Suprapubic skin (tissue), 4 donors: ENCODE results near the gene LYRM4.

Experiments
- EP300 ChIP-seq: sonication (generic); formaldehyde crosslinking; IDR thresholded peaks from one replicate; pipeline ENCODE4 v1.6.1; 2017; ENCODE audit warnings: antibody characterized with exemption
- POLR2AphosphoS5 ChIP-seq, 3 donors: sonication (generic); formaldehyde crosslinking; IDR thresholded peaks; one replicate each; pipeline ENCODE4 v1.6.1; 2017; ENCODE audit warnings: antibody characterized with exemption in 3 of 3
- TF ChIP-seq, protein P1 (sequence below), 2 donors: fragments of 200-600 bp in 1 of 2; fragments of 450-650 bp in 1 of 2; sonication (generic) in 1 of 2; IDR thresholded peaks; one replicate each; pipeline ENCODE4 v1.5.1; 2016 to 2019; ENCODE audit warnings: antibody characterized with exemption in 2 of 2, mild to moderate bottlenecking in 1 of 2, moderate library complexity in 1 of 2

DNA sequence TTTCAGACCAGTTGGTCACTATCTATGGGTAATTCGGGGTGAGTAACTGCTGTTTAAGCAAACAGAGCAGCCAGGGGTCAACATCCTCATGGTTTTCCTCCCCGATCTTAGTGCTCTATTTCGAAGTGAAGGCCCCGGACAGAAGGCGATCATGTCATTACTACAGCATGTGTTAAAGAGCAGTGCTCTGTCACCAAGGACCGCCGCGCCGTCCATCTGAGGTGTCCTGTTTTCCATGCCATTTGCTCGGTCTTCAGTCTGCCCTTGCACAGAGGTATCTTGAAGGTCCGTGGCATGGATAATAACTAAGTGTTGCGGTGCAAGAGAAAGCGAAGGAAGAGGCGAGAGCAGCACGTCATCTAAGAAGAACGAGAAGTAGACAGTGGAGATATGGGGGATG lies 150.5 kb downstream of the LYRM4 start:
- TF ChIP-seq, protein P1, sequence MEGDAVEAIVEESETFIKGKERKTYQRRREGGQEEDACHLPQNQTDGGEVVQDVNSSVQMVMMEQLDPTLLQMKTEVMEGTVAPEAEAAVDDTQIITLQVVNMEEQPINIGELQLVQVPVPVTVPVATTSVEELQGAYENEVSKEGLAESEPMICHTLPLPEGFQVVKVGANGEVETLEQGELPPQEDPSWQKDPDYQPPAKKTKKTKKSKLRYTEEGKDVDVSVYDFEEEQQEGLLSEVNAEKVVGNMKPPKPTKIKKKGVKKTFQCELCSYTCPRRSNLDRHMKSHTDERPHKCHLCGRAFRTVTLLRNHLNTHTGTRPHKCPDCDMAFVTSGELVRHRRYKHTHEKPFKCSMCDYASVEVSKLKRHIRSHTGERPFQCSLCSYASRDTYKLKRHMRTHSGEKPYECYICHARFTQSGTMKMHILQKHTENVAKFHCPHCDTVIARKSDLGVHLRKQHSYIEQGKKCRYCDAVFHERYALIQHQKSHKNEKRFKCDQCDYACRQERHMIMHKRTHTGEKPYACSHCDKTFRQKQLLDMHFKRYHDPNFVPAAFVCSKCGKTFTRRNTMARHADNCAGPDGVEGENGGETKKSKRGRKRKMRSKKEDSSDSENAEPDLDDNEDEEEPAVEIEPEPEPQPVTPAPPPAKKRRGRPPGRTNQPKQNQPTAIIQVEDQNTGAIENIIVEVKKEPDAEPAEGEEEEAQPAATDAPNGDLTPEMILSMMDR (IDR thresholded peaks at IDR 0.05): no peak
- TF ChIP-seq POLR2AphosphoS5 (IDR thresholded peaks at IDR 0.05): no peak
- no peak for TF ChIP-seq EP300
